ENCODE measurements around the gene OR11H6.

- TF ChIP-seq, protein P1, sequence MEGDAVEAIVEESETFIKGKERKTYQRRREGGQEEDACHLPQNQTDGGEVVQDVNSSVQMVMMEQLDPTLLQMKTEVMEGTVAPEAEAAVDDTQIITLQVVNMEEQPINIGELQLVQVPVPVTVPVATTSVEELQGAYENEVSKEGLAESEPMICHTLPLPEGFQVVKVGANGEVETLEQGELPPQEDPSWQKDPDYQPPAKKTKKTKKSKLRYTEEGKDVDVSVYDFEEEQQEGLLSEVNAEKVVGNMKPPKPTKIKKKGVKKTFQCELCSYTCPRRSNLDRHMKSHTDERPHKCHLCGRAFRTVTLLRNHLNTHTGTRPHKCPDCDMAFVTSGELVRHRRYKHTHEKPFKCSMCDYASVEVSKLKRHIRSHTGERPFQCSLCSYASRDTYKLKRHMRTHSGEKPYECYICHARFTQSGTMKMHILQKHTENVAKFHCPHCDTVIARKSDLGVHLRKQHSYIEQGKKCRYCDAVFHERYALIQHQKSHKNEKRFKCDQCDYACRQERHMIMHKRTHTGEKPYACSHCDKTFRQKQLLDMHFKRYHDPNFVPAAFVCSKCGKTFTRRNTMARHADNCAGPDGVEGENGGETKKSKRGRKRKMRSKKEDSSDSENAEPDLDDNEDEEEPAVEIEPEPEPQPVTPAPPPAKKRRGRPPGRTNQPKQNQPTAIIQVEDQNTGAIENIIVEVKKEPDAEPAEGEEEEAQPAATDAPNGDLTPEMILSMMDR (conservative IDR thresholded peaks at IDR 0.05; ENCODE audit: low read depth, low read length): no peak
- no peak for TF ChIP-seq POLR2A (IDR thresholded peaks at IDR 0.05; ENCODE audit: low read depth, low read length)
- no peak for TF ChIP-seq RAD21 (IDR thresholded peaks at IDR 0.05; ENCODE audit: low read length)
- no peak for TF ChIP-seq CEBPB (IDR thresholded peaks at IDR 0.05; ENCODE audit: low read depth, low read length)
- TF ChIP-seq SMC3 (IDR thresholded peaks at IDR 0.05; ENCODE audit: low read depth, low read length): no peak
- no peak for TF ChIP-seq RFX5 (IDR thresholded peaks at IDR 0.05; ENCODE audit: low read depth, low read length)
- TF ChIP-seq MAZ (IDR thresholded peaks at IDR 0.05; ENCODE audit: borderline replicate concordance, low read depth, low read length): no peak
- TF ChIP-seq, protein P2, sequence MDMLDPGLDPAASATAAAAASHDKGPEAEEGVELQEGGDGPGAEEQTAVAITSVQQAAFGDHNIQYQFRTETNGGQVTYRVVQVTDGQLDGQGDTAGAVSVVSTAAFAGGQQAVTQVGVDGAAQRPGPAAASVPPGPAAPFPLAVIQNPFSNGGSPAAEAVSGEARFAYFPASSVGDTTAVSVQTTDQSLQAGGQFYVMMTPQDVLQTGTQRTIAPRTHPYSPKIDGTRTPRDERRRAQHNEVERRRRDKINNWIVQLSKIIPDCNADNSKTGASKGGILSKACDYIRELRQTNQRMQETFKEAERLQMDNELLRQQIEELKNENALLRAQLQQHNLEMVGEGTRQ (IDR thresholded peaks at IDR 0.05; ENCODE audit: low read depth, low read length): no peak
Measured at GRCh38 chr14:20209595-20209994, 13.9 kb upstream of the OR11H6 start.
